ENCODE measurements around the gene STK35. TPM values are rescaled to one million over a fixed set of nuclear protein-coding genes. Genes with fewer than 3 reads are reported as not detected.

Gene STK35
- total RNA-seq, result 31.0 to 31.9 TPM (median 31.6 TPM) in 3 replicates

DNA sequence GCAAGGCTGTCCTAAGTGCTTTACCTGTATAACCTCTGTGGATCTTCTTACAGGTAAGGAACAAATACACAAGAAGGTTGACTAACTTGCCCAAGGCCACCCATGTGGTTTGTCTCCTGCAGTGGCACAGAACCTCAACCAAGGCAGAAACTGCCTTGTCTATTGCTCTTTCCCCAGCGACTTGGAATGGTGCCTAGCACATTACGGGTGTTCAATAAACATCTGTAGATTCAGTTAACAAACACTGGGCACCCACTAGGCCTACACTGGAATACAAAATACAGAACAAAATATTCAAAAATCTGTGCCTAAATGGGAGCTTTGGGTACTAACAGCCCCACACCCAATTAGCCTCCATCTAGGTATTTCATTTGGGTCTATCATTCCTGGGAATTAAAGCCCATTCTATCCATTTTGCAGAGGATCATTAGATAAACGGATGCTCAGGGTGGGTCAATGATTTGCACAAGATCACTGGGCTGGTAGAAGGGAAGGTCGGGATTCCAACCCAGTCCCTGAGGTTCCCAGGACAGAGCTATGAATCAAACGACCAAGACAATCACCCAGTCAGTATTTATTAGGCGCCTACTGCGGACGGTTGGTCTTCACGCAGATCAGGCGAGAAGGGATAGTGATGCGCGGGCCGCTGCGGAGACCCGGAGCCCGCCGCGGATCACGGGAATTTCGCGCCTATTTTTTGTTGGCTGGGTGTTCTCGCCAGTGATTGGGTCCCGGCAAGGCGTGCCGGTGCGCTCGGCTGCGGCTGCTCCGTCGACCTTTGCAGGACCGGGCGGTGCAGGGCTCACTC, at the start of gene STK35:
Gene STK35 (plus strand): TSS at position 771 of the 808 bp plus-strand sequence. CDS start 55 bp downstream, outside the sequence.
- H3K27me3 Mint-ChIP-seq (ENCODE audit: low read depth), result no peaks in the 10 kb centered on the region
- H3K4me1 Mint-ChIP-seq, result peaks cover 31% of the 10 kb centered on the region
- H3K36me3 Mint-ChIP-seq, result peaks cover 1% of the 10 kb centered on the region
- TF ChIP-seq, protein P1, sequence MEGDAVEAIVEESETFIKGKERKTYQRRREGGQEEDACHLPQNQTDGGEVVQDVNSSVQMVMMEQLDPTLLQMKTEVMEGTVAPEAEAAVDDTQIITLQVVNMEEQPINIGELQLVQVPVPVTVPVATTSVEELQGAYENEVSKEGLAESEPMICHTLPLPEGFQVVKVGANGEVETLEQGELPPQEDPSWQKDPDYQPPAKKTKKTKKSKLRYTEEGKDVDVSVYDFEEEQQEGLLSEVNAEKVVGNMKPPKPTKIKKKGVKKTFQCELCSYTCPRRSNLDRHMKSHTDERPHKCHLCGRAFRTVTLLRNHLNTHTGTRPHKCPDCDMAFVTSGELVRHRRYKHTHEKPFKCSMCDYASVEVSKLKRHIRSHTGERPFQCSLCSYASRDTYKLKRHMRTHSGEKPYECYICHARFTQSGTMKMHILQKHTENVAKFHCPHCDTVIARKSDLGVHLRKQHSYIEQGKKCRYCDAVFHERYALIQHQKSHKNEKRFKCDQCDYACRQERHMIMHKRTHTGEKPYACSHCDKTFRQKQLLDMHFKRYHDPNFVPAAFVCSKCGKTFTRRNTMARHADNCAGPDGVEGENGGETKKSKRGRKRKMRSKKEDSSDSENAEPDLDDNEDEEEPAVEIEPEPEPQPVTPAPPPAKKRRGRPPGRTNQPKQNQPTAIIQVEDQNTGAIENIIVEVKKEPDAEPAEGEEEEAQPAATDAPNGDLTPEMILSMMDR (IDR thresholded peaks at IDR 0.05; ENCODE audit: unreplicated experiment), result no peak
- H3K4me3 Mint-ChIP-seq, result peak within 1 kb of the TSS; percentile 93
- no peaks in the 10 kb centered on the region for H3K9me3 Mint-ChIP-seq
- peak in 1 of 2 experiments; percentile 37 for DNase-seq (ENCODE audit: low spot score in 2 of 2, unreplicated experiment in 2 of 2)
- peak within 1 kb of the TSS; percentile 100 for H3K27ac Mint-ChIP-seq

DNA sequence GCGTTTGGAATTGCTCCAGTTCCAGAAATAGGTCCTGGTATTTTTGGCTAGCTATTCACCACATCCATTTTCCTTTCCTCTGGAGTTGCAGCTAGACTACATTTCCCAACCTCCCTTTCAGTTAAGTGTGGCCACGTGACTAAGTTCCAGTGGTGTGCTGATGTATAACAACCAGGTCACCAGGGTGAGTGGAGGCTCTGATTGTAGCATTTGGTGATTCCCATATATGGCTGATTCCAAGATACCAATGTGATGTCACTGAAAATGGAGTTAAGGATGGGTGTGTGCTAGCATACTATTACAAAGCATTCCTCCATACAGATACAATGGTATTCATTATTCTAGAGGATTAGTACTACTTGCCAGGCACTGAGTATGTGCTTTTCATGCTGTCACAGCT, 49.7 kb upstream of the STK35 start:
- no peak for DNase-seq (ENCODE audit: low spot score in 2 of 2, unreplicated experiment in 2 of 2)
- TF ChIP-seq, protein P1 (IDR thresholded peaks at IDR 0.05; ENCODE audit: unreplicated experiment), result no peak
- peaks cover 59% of the 10 kb centered on the region for H3K27me3 Mint-ChIP-seq (ENCODE audit: low read depth)
- peaks cover 4% of the 10 kb centered on the region for H3K9me3 Mint-ChIP-seq
- H3K4me3 Mint-ChIP-seq, result no peak overlapping the region
- H3K4me1 Mint-ChIP-seq, result no peaks in the 10 kb centered on the region
- no peak overlapping the region for H3K27ac Mint-ChIP-seq
- no peaks in the 10 kb centered on the region for H3K36me3 Mint-ChIP-seq

- TF ChIP-seq, protein P1 (IDR thresholded peaks at IDR 0.05; ENCODE audit: unreplicated experiment), result no peak
- H3K36me3 Mint-ChIP-seq, result no peaks in the 10 kb centered on the region
- H3K27ac Mint-ChIP-seq, result no peak overlapping the region
- peaks cover 8% of the 10 kb centered on the region for H3K9me3 Mint-ChIP-seq
- H3K4me1 Mint-ChIP-seq, result no peaks in the 10 kb centered on the region
- DNase-seq (ENCODE audit: low spot score in 2 of 2, unreplicated experiment in 2 of 2), result no peak
- no peak overlapping the region for H3K4me3 Mint-ChIP-seq
- H3K27me3 Mint-ChIP-seq (ENCODE audit: low read depth), result peaks cover 51% of the 10 kb centered on the region
Observed at GRCh38 chr20:2052741-2053140, 48.9 kb upstream of the STK35 start.

DNA sequence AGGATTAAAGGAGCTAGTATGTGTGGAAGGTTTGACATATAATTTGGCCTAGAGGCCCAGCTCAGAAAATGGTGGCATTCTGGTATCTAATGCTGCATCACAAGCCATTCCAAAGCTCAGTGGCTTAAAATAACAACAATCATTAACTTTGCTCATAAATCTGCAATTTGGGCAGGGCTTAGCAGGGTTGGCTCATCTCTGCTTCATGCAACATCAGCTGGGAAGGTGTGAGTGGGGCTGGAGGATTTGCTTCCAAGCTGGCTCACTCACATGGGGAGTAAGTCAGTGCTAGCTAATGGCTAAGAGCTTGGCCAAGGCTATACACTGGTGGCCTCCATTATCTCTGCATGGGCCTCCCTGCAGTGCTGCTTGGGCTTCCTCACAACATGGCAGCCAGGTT, 48.0 kb upstream of the STK35 start:
- no peaks in the 10 kb centered on the region for H3K36me3 Mint-ChIP-seq
- peaks cover 46% of the 10 kb centered on the region for H3K27me3 Mint-ChIP-seq (ENCODE audit: low read depth)
- TF ChIP-seq, protein P1 (IDR thresholded peaks at IDR 0.05; ENCODE audit: unreplicated experiment), result no peak
- no peak overlapping the region for H3K4me3 Mint-ChIP-seq
- H3K27ac Mint-ChIP-seq, result no peak overlapping the region
- H3K9me3 Mint-ChIP-seq, result peaks cover 16% of the 10 kb centered on the region
- H3K4me1 Mint-ChIP-seq, result no peaks in the 10 kb centered on the region
- DNase-seq (ENCODE audit: low spot score in 2 of 2, unreplicated experiment in 2 of 2), result no peak

DNA sequence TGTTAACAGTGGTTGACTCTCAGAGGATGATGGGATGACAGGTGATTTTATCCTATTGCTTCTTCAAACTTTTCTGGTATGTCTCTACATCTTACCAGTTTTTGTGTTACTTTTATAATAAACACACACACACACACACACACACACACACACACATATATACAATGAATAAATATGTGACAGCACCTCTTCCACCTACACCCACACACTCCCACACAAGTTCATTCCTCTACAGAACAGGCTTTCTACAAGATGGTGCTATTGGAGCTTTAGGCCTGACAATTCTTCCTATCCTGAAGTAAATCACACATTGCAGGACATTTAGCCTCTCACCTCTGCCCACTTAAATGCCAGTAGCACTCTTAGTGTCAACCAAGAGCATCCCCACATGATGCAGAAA, 46.7 kb upstream of the STK35 start:
- H3K4me3 Mint-ChIP-seq, result no peak overlapping the region
- DNase-seq (ENCODE audit: low spot score in 2 of 2, unreplicated experiment in 2 of 2), result no peak
- TF ChIP-seq, protein P1 (IDR thresholded peaks at IDR 0.05; ENCODE audit: unreplicated experiment), result no peak
- no peak overlapping the region for H3K27ac Mint-ChIP-seq
- no peaks in the 10 kb centered on the region for H3K4me1 Mint-ChIP-seq
- H3K36me3 Mint-ChIP-seq, result no peaks in the 10 kb centered on the region
- peaks cover 17% of the 10 kb centered on the region for H3K9me3 Mint-ChIP-seq
- H3K27me3 Mint-ChIP-seq (ENCODE audit: low read depth), result peaks cover 37% of the 10 kb centered on the region

Data from mesothelial cell of epicardium (in vitro differentiated cells).